Neuron (in vitro differentiated cells): ENCODE results near the gene DNM1.
"Not testable (repeated sequence)": the region's sequence is repeated elsewhere in the genome, so short reads cannot be mapped to it uniquely, and the experiment has no call there.

Experiments
- H2AFZ ChIP-seq: one replicate; pipeline ENCODE4 v1.6.1; 2013; ENCODE audit warnings: low read depth, mild to moderate bottlenecking, inconsistent platforms, low read length, moderate library complexity
- H3K27me3 ChIP-seq: one replicate; pipeline ENCODE4 v1.6.1; 2013; ENCODE audit warnings: low read length; ENCODE audit not compliant: insufficient read depth
- H3K36me3 ChIP-seq: one replicate; pipeline ENCODE4 v1.6.1; 2013; ENCODE audit warnings: low read length; ENCODE audit not compliant: insufficient read depth
- H3K4me1 ChIP-seq: one replicate; pipeline ENCODE4 v1.6.1; 2013; ENCODE audit warnings: low read length; ENCODE audit not compliant: insufficient read depth
- H3K4me3 ChIP-seq: 2 replicates; pipeline ENCODE4 v1.5.1; 2013; ENCODE audit warnings: mild to moderate bottlenecking, low read length, moderate library complexity
- H3K9me3 ChIP-seq: one replicate; pipeline ENCODE4 v1.6.1; 2013; ENCODE audit warnings: low read length

The DNM1 gene

DNA sequence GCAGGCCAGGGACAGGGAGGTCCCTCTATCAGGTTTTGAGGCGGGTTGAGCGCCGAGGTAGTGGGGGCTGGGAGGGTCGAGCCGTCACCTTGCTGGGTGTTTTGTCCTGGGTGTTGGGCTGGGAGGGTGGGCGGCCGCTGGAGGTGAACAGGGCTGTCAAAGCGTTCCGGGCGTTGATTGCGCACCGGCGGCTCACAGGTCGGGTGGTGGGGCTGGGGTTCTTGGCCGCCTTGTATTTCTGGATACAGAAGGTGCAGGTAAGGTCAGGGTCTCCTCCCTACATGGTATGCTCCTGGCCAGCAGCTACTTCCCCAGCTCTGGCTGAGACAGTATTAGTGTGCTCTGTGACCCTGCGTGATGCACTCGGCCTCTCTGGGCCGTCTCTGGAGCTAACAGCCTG lies 37.0 kb upstream of the DNM1 start:
- H3K36me3 ChIP-seq = peaks cover 72% of the 10 kb centered on the region
- H3K9me3 ChIP-seq = no peaks in the 10 kb centered on the region
- H3K4me1 ChIP-seq = peaks cover 2% of the 10 kb centered on the region
- H2AFZ ChIP-seq = no peak overlapping the region
- H3K4me3 ChIP-seq = no peak overlapping the region
- H3K27me3 ChIP-seq = no peaks in the 10 kb centered on the region

DNA sequence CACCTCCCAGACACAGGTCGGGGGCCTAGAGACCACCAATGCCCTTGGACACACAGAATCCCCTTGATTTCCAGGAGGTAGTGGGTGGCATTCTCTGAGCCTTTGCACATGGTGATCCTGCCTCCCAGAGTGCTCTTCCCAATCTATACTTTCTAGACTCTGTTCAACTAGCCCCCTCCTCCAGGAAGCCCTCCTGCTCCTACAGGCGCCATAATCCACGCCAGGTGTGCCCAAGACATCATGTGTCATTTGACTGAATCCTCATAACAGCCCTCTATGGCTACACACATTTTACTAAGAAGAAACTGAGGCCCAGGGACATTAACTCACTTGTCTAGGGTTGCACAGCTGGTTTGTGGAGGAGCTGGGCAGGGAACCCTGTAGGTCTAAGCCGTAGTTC lies 36.0 kb upstream of the DNM1 start:
- Histone ChIP-seq H3K4me3 (no peak overlapping the region), H3K36me3 (peaks cover 70% of the 10 kb centered on the region), H3K9me3 (no peaks in the 10 kb centered on the region), H3K4me1 (no peaks in the 10 kb centered on the region), H3K27me3 (no peaks in the 10 kb centered on the region), H2AFZ (no peak overlapping the region)

DNA sequence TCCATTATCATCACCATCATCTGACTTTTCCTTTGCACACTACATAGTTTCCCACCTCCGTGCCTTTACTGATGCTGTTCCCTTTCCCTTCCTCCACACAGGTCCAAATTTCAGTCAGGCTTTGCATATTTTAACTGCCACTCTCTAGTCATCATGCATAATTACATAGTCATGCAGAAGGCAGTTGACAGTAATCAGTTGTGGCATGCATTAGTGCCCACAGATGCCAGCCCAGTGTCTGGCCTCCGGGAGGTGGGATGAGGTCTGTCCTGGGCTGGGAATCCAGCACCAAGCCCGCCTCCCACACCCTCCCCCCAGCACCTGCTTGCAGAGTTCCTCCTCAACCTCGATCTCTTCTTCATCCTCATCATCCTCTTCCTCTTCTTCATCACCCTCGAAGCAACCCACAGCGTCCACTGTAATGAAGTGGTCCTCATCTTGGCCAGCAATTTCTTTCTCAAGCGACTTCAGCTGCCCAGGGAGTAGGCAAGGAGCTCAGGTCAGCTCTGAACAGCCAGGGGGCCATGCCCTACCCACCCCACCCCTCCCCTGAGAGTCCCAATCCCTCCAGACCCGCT lies 34.4 kb upstream of the DNM1 start:
- Histone ChIP-seq H3K4me1 (no peaks in the 10 kb centered on the region), H3K4me3 (no peak overlapping the region), H3K27me3 (no peaks in the 10 kb centered on the region), H3K36me3 (peaks cover 65% of the 10 kb centered on the region), H2AFZ (no peak overlapping the region), H3K9me3 (no peaks in the 10 kb centered on the region)

DNA sequence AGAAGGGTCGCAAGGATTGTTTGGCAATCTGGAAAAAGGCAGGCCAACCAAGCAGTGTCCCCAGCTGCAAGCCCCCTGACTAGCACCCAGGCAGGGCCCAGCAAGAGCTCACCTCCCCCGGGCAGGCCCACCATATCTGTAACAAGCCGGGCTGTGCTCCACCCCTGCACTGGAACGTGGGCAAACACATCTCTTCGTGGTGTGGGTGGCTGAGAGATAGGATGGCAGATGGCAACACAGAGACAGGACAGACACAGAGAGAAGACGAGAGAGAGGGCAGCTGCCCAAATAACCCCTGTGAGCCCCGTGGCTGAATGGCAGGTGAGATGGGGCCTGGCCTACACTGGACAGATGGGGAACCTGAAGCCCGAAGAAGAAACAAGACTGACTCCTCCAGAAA lies 33.7 kb upstream of the DNM1 start:
- Histone ChIP-seq H2AFZ (no peak overlapping the region), H3K27me3 (no peaks in the 10 kb centered on the region), H3K9me3 (no peaks in the 10 kb centered on the region), H3K4me3 (no peak overlapping the region), H3K36me3 (peaks cover 65% of the 10 kb centered on the region), H3K4me1 (no peaks in the 10 kb centered on the region)

DNA sequence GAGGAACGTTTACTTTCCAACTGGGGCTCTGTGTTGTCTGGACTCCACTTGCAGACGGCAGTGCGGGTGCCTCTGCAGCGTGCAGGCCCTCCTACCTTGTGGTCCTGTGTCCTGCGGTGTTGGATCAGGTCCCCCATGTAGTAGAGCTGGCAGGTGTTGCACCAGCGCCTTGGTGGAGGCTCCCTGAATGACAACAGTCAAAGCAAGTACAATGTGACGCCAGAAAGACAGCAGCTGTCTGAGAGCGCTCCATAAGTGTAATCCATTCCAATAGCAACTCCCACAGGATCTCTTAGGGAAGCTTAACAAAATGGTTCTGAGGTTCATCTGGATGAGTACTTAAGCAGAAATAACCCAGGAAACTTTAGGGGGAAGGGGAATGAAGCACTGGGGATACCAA lies 33.3 kb upstream of the DNM1 start:
- peaks cover 66% of the 10 kb centered on the region for H3K36me3 ChIP-seq
- no peak overlapping the region for H2AFZ ChIP-seq
- H3K9me3 ChIP-seq = no peaks in the 10 kb centered on the region
- H3K4me3 ChIP-seq = no peak overlapping the region
- H3K4me1 ChIP-seq = no peaks in the 10 kb centered on the region
- H3K27me3 ChIP-seq = no peaks in the 10 kb centered on the region

DNA sequence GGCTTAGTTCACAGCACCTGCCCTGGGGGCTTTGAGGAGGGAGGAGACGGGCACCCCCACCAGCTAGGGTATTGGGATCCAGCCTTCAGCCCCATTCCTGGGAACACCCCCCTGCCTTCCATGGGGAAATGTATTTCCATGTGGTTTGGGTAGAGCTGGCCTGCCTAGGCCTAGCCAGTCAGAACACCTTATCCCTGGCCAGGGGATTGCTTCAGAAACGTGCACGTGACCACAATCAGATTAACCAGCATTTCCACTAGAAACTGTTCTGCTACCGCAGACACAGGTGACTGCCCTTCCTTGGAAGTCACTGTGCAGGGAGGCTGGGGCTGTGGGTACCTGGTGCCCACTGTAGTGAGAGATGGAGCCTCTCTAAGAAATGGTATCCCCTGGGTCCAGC lies 29.1 kb upstream of the DNM1 start:
- Histone ChIP-seq H3K4me1 (no peaks in the 10 kb centered on the region), H3K4me3 (no peak overlapping the region), H3K36me3 (peaks cover 77% of the 10 kb centered on the region), H2AFZ (no peak overlapping the region), H3K27me3 (no peaks in the 10 kb centered on the region), H3K9me3 (peaks cover 6% of the 10 kb centered on the region)

DNA sequence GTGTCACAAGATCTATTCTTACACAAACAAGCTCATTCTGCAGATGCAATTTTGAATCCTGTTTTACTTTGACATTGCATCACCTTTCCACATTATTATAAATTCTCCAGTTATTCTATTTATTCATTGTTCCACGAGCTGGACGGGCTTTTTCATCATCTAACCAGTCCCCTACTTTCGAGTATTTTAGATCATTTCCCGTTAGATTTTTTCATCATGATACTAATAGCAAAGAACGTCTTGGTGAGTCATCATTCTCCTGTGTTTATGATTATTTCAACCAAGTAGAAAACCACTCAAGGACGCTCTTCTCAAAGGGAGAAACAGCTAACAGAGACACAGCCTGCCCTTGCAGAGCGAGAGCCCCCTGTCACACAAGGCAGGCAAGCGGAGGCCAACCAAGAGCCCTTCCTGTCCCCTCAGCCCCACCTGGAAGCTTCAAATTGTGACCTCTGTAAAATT lies 28.0 kb upstream of the DNM1 start:
- peaks cover 76% of the 10 kb centered on the region for H3K36me3 ChIP-seq
- H2AFZ ChIP-seq = no peak overlapping the region
- no peak overlapping the region for H3K4me3 ChIP-seq

DNA sequence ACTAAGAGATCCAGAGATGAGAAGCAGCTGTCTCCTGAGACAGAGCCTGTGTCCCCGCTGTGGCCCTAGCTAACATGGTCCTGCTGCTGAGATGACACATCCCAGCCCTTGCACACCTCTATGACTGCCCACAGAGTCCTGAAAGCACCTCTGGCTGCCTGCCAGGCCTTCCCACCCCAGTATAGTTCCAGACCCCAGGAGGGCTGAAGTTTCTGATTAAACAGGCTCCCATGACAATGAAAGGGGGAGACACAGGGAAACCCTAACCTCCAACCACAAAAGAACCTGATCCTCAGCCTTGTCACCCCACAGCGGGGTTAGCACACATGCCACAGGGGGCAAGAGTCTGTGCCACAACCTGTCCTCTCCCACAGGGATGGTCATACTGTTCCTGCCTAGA lies 27.5 kb upstream of the DNM1 start:
- peaks cover 20% of the 10 kb centered on the region for H3K9me3 ChIP-seq
- H3K27me3 ChIP-seq = no peaks in the 10 kb centered on the region
- H2AFZ ChIP-seq = no peak overlapping the region
- H3K4me1 ChIP-seq = no peaks in the 10 kb centered on the region
- no peak overlapping the region for H3K4me3 ChIP-seq
- peaks cover 77% of the 10 kb centered on the region for H3K36me3 ChIP-seq

More for the DNA sequence above, 28.0 kb upstream of the DNM1 start:
- no peaks in the 10 kb centered on the region for H3K4me1 ChIP-seq
- H3K27me3 ChIP-seq = no peaks in the 10 kb centered on the region
- H3K9me3 ChIP-seq = peaks cover 14% of the 10 kb centered on the region

DNA sequence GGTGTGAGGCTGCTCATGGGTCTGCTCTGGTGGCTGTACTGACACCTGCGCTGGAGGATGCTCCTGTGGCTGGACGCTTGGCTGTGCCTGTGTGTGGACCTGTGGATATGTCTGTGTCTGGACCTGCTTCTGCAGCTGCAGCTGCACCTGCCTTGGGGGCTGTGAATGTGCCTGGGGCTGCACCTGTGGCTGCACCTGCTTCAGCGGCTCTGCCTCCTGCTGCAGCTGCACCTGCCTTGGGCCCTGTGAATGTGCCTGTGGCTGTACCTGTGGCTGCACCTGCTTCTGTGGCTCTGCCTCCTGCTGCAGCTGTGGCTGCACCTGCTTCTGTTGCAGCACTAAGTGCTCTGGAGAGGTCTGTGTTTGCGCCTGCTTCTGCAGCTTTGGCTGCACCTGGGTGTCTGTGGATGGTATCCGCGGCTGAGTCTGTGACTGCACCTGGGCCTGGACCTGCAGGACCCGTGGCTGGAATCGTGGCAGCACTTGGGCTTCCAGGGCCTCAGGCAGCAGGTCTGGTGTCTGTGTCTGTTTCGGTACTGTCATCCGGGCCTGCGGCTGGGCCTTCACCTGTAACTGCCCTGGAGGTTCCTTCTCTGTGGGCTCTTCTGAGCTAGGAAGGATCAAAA lies 24.3 kb upstream of the DNM1 start:
- Histone ChIP-seq H3K4me3 (no peak overlapping the region), H3K36me3 (peaks cover 84% of the 10 kb centered on the region), H3K9me3 (peaks cover 23% of the 10 kb centered on the region), H2AFZ (no peak overlapping the region), H3K4me1 (no peaks in the 10 kb centered on the region), H3K27me3 (no peaks in the 10 kb centered on the region)

DNA sequence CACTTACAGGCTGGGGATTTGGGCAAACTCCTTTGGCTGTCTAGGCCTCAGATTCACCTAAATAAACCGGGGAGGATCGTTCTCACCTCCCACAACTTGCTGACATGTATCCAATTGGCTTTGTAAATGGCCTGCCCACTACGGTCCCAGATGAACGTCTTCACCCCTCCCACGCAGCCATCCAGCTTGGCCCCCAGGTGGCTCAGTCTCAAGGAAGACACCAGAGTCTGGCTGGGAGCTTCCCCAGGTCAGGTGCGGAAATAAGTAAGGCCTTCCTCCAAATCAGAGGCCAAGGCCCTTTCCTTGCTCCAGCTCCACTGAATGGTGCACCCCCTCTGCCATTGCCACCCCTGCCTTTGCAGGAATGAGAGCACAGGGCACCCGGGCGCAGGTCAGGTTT lies 23.2 kb upstream of the DNM1 start:
- Histone ChIP-seq H3K36me3 (peaks cover 80% of the 10 kb centered on the region), H3K9me3 (peaks cover 23% of the 10 kb centered on the region), H3K27me3 (no peaks in the 10 kb centered on the region), H3K4me1 (no peaks in the 10 kb centered on the region), H2AFZ (no peak overlapping the region), H3K4me3 (no peak overlapping the region)

DNA sequence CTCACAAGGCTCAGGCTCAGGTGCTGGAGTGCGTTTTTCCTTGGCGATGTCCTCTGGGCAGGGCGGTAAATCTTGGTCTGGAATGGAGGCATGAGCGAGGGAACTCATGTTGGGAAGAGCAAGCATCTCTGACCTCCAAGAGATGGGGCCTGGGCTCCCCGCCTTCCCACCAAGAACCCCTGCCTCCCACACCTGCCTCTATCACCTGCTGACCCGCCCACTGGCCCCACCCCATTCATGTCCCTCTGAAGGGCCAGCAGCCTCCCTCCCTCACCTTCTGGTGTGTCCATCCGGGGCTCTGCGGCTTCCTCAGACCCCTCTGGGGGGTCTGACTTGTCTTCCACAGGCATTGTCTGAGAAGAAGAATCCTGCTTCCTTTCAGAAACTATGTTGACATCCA lies 22.7 kb upstream of the DNM1 start:
- Histone ChIP-seq H3K27me3 (no peaks in the 10 kb centered on the region), H3K36me3 (peaks cover 80% of the 10 kb centered on the region), H3K9me3 (peaks cover 23% of the 10 kb centered on the region), H2AFZ (no peak overlapping the region), H3K4me3 (no peak overlapping the region), H3K4me1 (no peaks in the 10 kb centered on the region)

DNA sequence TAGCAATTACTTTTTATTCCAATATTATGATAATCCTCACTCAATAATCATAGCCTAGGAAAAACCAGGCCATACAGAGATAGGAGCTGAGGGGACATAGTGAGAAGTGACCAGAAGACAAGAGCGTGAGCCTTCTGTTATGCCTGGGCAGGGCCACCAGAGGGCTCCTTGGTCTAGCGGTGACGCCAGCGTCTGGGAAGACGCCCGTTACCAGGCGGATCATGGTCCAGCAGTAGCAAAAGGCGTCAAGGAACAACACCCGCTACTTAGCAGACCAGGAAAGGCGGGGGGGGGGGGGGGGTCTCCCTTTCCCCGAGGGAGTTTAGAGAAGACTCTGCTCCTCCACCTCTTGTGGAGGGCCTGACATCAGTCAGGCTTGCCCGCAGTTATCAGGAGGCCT lies 21.7 kb upstream of the DNM1 start:
- H2AFZ ChIP-seq, H3K27me3 ChIP-seq, H3K4me1 ChIP-seq, H3K4me3 ChIP-seq: not testable (repeated sequence)
- Histone ChIP-seq H3K36me3 (peaks cover 80% of the 10 kb centered on the region), H3K9me3 (peaks cover 23% of the 10 kb centered on the region)

DNA sequence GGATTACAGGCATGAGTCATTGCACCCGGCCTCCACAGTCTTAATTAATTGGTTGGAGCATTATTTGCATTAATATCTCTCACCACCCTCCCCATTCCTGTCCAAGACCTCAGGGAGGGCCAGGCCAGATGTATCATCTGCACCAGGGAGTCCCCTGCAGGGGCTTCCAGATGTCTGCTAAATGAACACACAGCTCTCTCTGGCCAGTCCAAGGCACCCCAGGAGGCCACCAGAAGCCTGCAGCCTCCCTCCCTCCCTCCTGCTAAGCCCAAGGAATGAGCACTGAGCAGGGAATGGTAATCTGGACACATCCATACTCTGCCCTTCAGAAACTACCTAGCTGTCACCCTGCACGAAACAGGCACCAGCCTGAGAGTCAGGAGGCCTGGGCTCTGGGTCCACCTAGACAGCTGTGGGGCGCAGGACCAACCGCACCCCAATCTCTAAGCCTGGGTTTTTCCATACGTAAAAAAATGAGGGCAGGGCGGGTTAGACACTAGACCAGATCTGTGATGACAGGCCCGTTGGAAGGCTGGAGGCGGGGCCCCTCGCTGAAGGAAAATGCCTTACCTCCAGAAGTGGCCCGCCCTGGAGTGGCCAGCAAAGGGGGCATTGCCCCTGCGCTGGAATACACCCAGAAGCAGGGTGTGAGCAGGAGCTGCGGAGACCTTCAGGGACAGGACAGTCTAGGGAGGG lies 20.1 kb upstream of the DNM1 start:
- no peak overlapping the region for H3K4me3 ChIP-seq
- no peaks in the 10 kb centered on the region for H3K4me1 ChIP-seq
- peaks cover 23% of the 10 kb centered on the region for H3K9me3 ChIP-seq
- no peak overlapping the region for H2AFZ ChIP-seq
- H3K36me3 ChIP-seq = peaks cover 75% of the 10 kb centered on the region
- H3K27me3 ChIP-seq = no peaks in the 10 kb centered on the region
